H1 (cell line): Measurements from ENCODE around the gene WAC. TPM values are rescaled to one million over a fixed set of nuclear protein-coding genes. Genes with fewer than 3 reads are reported as not detected.

ENCODE experiments used
- CTCF ChIA-PET: fragments of 300-600 bp; sonication (Branson Sonifier 250); formaldehyde crosslinking; loops from one replicate; lab custom pipeline; 2021; ENCODE audit not compliant: partially characterized antibody; lab: Charles Lee
- POLR2A ChIA-PET: fragments of 300-600 bp; sonication (Branson Sonifier 250); formaldehyde crosslinking; loops from one replicate; lab custom pipeline; 2021; ENCODE audit warnings: inconsistent platforms; ENCODE audit not compliant: partially characterized antibody; lab: Charles Lee
- DNase-seq, 2 experiments: peaks; one replicate each; pipeline versions ENCODE4 v3.0.0 to v3.0.0-alpha.2; 2010 to 2022; ENCODE audit warnings: low spot score in 2 of 2, low read depth in 1 of 2, mixed read lengths in 1 of 2
- FAIRE-seq: peaks from 2 replicates; lab custom pipeline; 2011; peaks lifted over from hg19 to GRCh38; lab: Jason Lieb, UNC
- H2AFZ ChIP-seq: 2 replicates; pipeline ENCODE4 v1.8.1; 2012; ENCODE audit warnings: low read length, inconsistent platforms
- H2AK5ac ChIP-seq: 2 replicates; pipeline ENCODE4 v1.6.1; 2013; ENCODE audit warnings: low read depth, low read length
- H2BK120ac ChIP-seq: replicated peaks from 2 replicates; pipeline ENCODE3; 2013; ENCODE audit warnings: low read depth, low read length, inconsistent platforms
- H2BK12ac ChIP-seq: 2 replicates; pipeline ENCODE4 v1.6.1; 2013; ENCODE audit warnings: low read depth, low read length
- H2BK15ac ChIP-seq: 2 replicates; pipeline ENCODE4 v1.6.1; 2013; ENCODE audit warnings: low read length
- H2BK20ac ChIP-seq: 2 replicates; pipeline ENCODE4 v1.6.1; 2013; ENCODE audit warnings: low read length
- H2BK5ac ChIP-seq: 2 replicates; pipeline ENCODE4 v1.6.1; 2013; ENCODE audit warnings: low read depth, low read length
- H3K14ac ChIP-seq: 2 replicates; pipeline ENCODE4 v1.6.1; 2013; ENCODE audit warnings: inconsistent platforms; ENCODE audit not compliant: insufficient read length
- H3K18ac ChIP-seq: 2 replicates; pipeline ENCODE4 v1.6.1; 2013; ENCODE audit warnings: low read length; ENCODE audit errors: extremely low read depth
- H3K23ac ChIP-seq: 2 replicates; pipeline ENCODE4 v1.6.1; 2013; ENCODE audit warnings: inconsistent platforms; ENCODE audit not compliant: insufficient read length
- H3K23me2 ChIP-seq: 2 replicates; pipeline ENCODE4 v1.6.1; 2013; ENCODE audit warnings: low read depth, low read length
- H3K27ac ChIP-seq: 2 replicates; pipeline ENCODE4 v1.6.1; 2011; ENCODE audit warnings: low read depth, low read length, inconsistent platforms
- H3K27me3 ChIP-seq, 4 experiments: replicated peaks in 1 of 4; 1 replicate in 1 of 4; 2 replicates in 3 of 4; pipeline versions ENCODE4 v1.6.1 to v1.8.1; 2011 to 2013; ENCODE audit warnings: low read length in 3 of 4, mild to moderate bottlenecking in 3 of 4, inconsistent platforms in 2 of 4, mixed read lengths in 2 of 4, moderate library complexity in 1 of 4; ENCODE audit not compliant: control insufficient read depth in 3 of 4, insufficient read depth in 3 of 4; ENCODE audit errors: extremely low read depth in 1 of 4
- H3K36me3 ChIP-seq, 4 experiments: 2 replicates each; pipeline versions ENCODE4 v1.6.1 to v1.8.1; 2011 to 2013; ENCODE audit warnings: mild to moderate bottlenecking in 4 of 4, low read length in 3 of 4, moderate library complexity in 2 of 4, control low read depth in 1 of 4, inconsistent platforms in 1 of 4; ENCODE audit not compliant: insufficient read depth in 4 of 4, control insufficient read depth in 2 of 4
- H3K4ac ChIP-seq: replicated peaks from 2 replicates; pipeline ENCODE3; 2013; ENCODE audit warnings: low read length, low read depth, mixed read lengths, inconsistent platforms; ENCODE audit not compliant: insufficient read length
- H3K4me1 ChIP-seq, 4 experiments: replicated peaks in 1 of 4; 1 replicate in 1 of 4; 2 replicates in 3 of 4; pipeline versions ENCODE4 v1.6.1 to v1.8.1; 2011 to 2013; ENCODE audit warnings: low read length in 3 of 4, inconsistent platforms in 2 of 4, mixed read lengths in 1 of 4; ENCODE audit not compliant: insufficient read depth in 4 of 4, control insufficient read depth in 3 of 4
- H3K4me2 ChIP-seq, 2 experiments: 2 replicates each; pipeline versions ENCODE4 v1.6.1 to v1.8.1; 2011 to 2013; ENCODE audit warnings: low read depth in 2 of 2, low read length in 2 of 2, control low read depth in 1 of 2, inconsistent platforms in 1 of 2, mild to moderate bottlenecking in 1 of 2; ENCODE audit not compliant: insufficient read depth in 1 of 2
- H3K4me3 ChIP-seq, 4 experiments: fragments of 200-600, 300-600 bp in 1 of 4; sonication (generic), shearing (Covaris generic), sonication (Bioruptor Twin) in 1 of 4; 2 replicates each; pipeline versions ENCODE4 v1.5.1 to v1.8.1; 2011 to 2016; ENCODE audit warnings: low read length in 4 of 4, low read depth in 3 of 4, control low read depth in 2 of 4, inconsistent platforms in 2 of 4, mild to moderate bottlenecking in 2 of 4, mixed read lengths in 1 of 4, moderate library complexity in 1 of 4; ENCODE audit not compliant: insufficient read depth in 2 of 4; ENCODE audit errors: extremely low read depth in 1 of 4
- H3K56ac ChIP-seq: replicated peaks from 2 replicates; pipeline ENCODE3; 2013; ENCODE audit warnings: low read depth, mild to moderate bottlenecking, mixed read lengths, low read length, inconsistent platforms; ENCODE audit not compliant: insufficient read length
- H3K79me1 ChIP-seq: 2 replicates; pipeline ENCODE4 v1.6.1; 2013; ENCODE audit warnings: low read depth, low read length, control low read depth
- H3K79me2 ChIP-seq, 2 experiments: 2 replicates each; pipeline versions ENCODE4 v1.6.1 to v1.8.1; 2012 to 2013; ENCODE audit warnings: low read length in 2 of 2, mild to moderate bottlenecking in 2 of 2, inconsistent platforms in 1 of 2; ENCODE audit not compliant: insufficient read depth in 2 of 2, control insufficient read depth in 1 of 2
- H3K9ac ChIP-seq, 4 experiments: replicated peaks in 1 of 4; 1 replicate in 1 of 4; 2 replicates in 3 of 4; pipeline versions ENCODE4 v1.6.1 to v1.8.1; 2011 to 2013; ENCODE audit warnings: low read depth in 3 of 4, low read length in 3 of 4, control low read depth in 2 of 4, mild to moderate bottlenecking in 2 of 4, moderate library complexity in 2 of 4, inconsistent platforms in 1 of 4; ENCODE audit errors: extremely low read depth in 1 of 4
- H3K9me3 ChIP-seq, 2 experiments: 2 replicates each; pipeline versions ENCODE4 v1.6.1 to v1.8.1; 2012 to 2013; ENCODE audit warnings: mild to moderate bottlenecking in 2 of 2, moderate library complexity in 2 of 2, control low read depth in 1 of 2, inconsistent platforms in 1 of 2, low read depth in 1 of 2, low read length in 1 of 2, mixed read lengths in 1 of 2; ENCODE audit not compliant: insufficient read depth in 2 of 2
- H4K20me1 ChIP-seq, 2 experiments: replicated peaks in 1 of 2; 2 replicates each; pipeline versions ENCODE3 to v1.8.1; 2011 to 2013; ENCODE audit warnings: inconsistent platforms in 2 of 2, low read length in 2 of 2, mild to moderate bottlenecking in 1 of 2; ENCODE audit not compliant: insufficient read depth in 2 of 2, control insufficient read depth in 1 of 2
- H4K5ac ChIP-seq: 2 replicates; pipeline ENCODE4 v1.6.1; 2013; ENCODE audit warnings: low read length, low read depth, mixed read lengths, inconsistent platforms; ENCODE audit not compliant: insufficient read length
- H4K8ac ChIP-seq: 2 replicates; pipeline ENCODE4 v1.8.0; 2013; ENCODE audit warnings: mild to moderate bottlenecking, moderate library complexity, low read length, inconsistent platforms; ENCODE audit not compliant: insufficient read depth; ENCODE audit errors: extremely low read depth
- H4K91ac ChIP-seq: replicated peaks from 2 replicates; pipeline ENCODE3; 2013; ENCODE audit warnings: low read length, mixed read lengths, inconsistent platforms; ENCODE audit not compliant: insufficient read length
- CBX8 ChIP-seq: fragments of 300-800, 300-1000 bp; sonication (generic); IDR thresholded peaks from 2 replicates; pipeline ENCODE4 v1.7.1; 2016; ENCODE audit warnings: low read depth, low read length, borderline replicate concordance
- EGR1 ChIP-seq: IDR thresholded peaks from 2 replicates; pipeline ENCODE4 v1.6.1; 2011; ENCODE audit warnings: low read depth, low read length, borderline replicate concordance
- EZH2 ChIP-seq: fragments of 200-600 bp; sonication (generic); IDR thresholded peaks from 2 replicates; pipeline ENCODE4 v1.7.1; 2012; ENCODE audit warnings: low read depth, mild to moderate bottlenecking, moderate library complexity, low read length, inconsistent platforms; ENCODE audit not compliant: severe bottlenecking
- NRF1 ChIP-seq: IDR thresholded peaks from 2 replicates; pipeline ENCODE4 v1.6.1; 2011; ENCODE audit warnings: mild to moderate bottlenecking, low read depth, low read length, improper control_type of control experiment
- POLR2AphosphoS5 ChIP-seq: IDR thresholded peaks from 2 replicates; pipeline ENCODE4 v1.6.1; 2011; ENCODE audit warnings: low read depth, low read length
- SAP30 ChIP-seq: fragments of 300-600 bp; sonication (generic); IDR thresholded peaks from 2 replicates; pipeline ENCODE4 v1.7.1; 2012; ENCODE audit warnings: low read length, moderate library complexity, mild to moderate bottlenecking, inconsistent platforms; ENCODE audit not compliant: insufficient read depth, insufficient replicate concordance
- SIX5 ChIP-seq: IDR thresholded peaks from 2 replicates; pipeline ENCODE4 v1.6.1; 2011; ENCODE audit warnings: mild to moderate bottlenecking, low read depth, low read length
- SRF ChIP-seq: IDR thresholded peaks from 2 replicates; pipeline ENCODE4 v1.6.1; 2011; ENCODE audit warnings: mild to moderate bottlenecking, low read depth, low read length, moderate library complexity
- SUZ12 ChIP-seq: fragments of 200-600 bp; sonication (generic); IDR thresholded peaks from 2 replicates; pipeline ENCODE4 v1.6.1; 2012; ENCODE audit warnings: mild to moderate bottlenecking, inconsistent platforms, low read length, moderate library complexity, mixed read lengths
- TAF7 ChIP-seq: optimal IDR thresholded peaks from 2 replicates; pipeline ENCODE3; 2011; ENCODE audit warnings: low read depth, mild to moderate bottlenecking, inconsistent platforms, low read length, moderate library complexity, borderline replicate concordance
- TCF12 ChIP-seq: IDR thresholded peaks from 2 replicates; pipeline ENCODE4 v1.6.1; 2011; ENCODE audit warnings: low read depth, mild to moderate bottlenecking, low read length
- TEAD4 ChIP-seq: IDR thresholded peaks from 2 replicates; pipeline ENCODE4 v1.6.1; 2012; ENCODE audit warnings: low read depth, low read length, inconsistent platforms, mixed read lengths
- WGBS, 2 experiments: shearing (Covaris generic) in 1 of 2; methylation state at CpG; one replicate each; pipeline versions ENCODE4 v1.1.6 to v1.1.7; 2013 to 2015; ENCODE audit warnings: low lambda C conversion rate in 2 of 2, mixed read lengths in 2 of 2, inconsistent platforms in 1 of 2, low coverage in 1 of 2, missing lambda C conversion rate in 1 of 2; ENCODE audit not compliant: insufficient replicate concordance in 2 of 2, insufficient coverage in 1 of 2, insufficient read length in 1 of 2; ENCODE audit errors: extremely low coverage in 1 of 2, missing lambda C conversion rate in 1 of 2; 5-methylcytosine and 5-hydroxymethylcytosine counted together
- polyA plus RNA-seq, 7 experiments: library from polyadenylated mRNA; depleted of rRNA in 3 of 7; stranded (reverse) in 5 of 7; unstranded in 2 of 7; fragments of >200 nt in 5 of 7; fragments of 200-250 nt in 2 of 7; gene quantifications; 1 replicate in 5 of 7; 2 replicates in 1 of 7; 4 replicates in 1 of 7; pipeline versions ENCODE4 v1.2.1 to v1.2.3, GENCODE V29; 2011 to 2013; ENCODE audit warnings: missing spikeins in 2 of 7, mixed read lengths in 2 of 7
- total RNA-seq: library from RNA; stranded (reverse); fragmentation: NEBNext Ultra II Directional; extraction: Animal tissue kit (Norgen Biotek cat#: 25700); gene quantifications from 2 replicates; pipeline ENCODE4 v1.2.1, GENCODE V29; 2021

Gene WAC
- total and polyA plus RNA-seq, 2 of the 8 experiments (the other 6 are each of a cell fraction or from before 2014, with no cell fraction given): 72.9 to 128 TPM

GRCh38 chr10:28619455-28619854 is 86.5 kb downstream of the WAC start:
- no peak overlapping the region for H3K9ac ChIP-seq
- no peak overlapping the region; the same call in 1 of the 2 replicates for H4K8ac ChIP-seq
- H3K14ac ChIP-seq: no peak overlapping the region
- no peak overlapping the region for H2BK12ac ChIP-seq
- H3K4me3 ChIP-seq: no peak overlapping the region
- no peaks in the 10 kb centered on the region for H3K79me2 ChIP-seq
- H3K9me3 ChIP-seq: no peaks in the 10 kb centered on the region
- DNase-seq: no peak
- no peak overlapping the region for H4K5ac ChIP-seq
- FAIRE-seq: no peak
- no peak overlapping the region for H2BK5ac ChIP-seq
- H2BK15ac ChIP-seq: no peak overlapping the region
- H2BK120ac ChIP-seq: no peak overlapping the region
- H2AFZ ChIP-seq: no peak overlapping the region
- POLR2A ChIA-PET: interaction anchor here (1.7 kb wide), 1 partner anchor 10 kb away, joined by 6 read pairs; no protein-coding TSS in a partner anchor
- no peaks in the 10 kb centered on the region for H3K23me2 ChIP-seq
- H4K91ac ChIP-seq: no peak overlapping the region
- CTCF ChIA-PET: interaction anchor here (0.6 to 0.9 kb wide), 4 partner anchors 11 to 1081 kb away, joined by 3 to 4 read pairs (median 4); no protein-coding TSS in a partner anchor
- no peak overlapping the region for H3K4ac ChIP-seq
- no peak overlapping the region for H3K27ac ChIP-seq
- H3K79me1 ChIP-seq: no peaks in the 10 kb centered on the region
- H3K4me2 ChIP-seq: no peak overlapping the region
- no peak overlapping the region for H2AK5ac ChIP-seq
- 93% methylated on average over 4 of the region's 4 CpGs; no CpG with 5 or more reads in 1 of the 2 experiments for WGBS, 2 experiments
- TF ChIP-seq POLR2AphosphoS5 (no peak), TAF7 (no peak), SUZ12 (no peak), CBX8 (no peak), SIX5 (no peak), EZH2 (no peak), TCF12 (no peak), NRF1 (no peak), SRF (no peak), TEAD4 (no peak), EGR1 (no peak), SAP30 (no peak)
- TF ChIP-seq, all 59 proteins: peak for 0
- Histone ChIP-seq H3K36me3 (peaks cover 11 to 70% (median 37%) of the 10 kb centered on the region in 4 experiments), H3K56ac (no peak overlapping the region), H4K20me1 (peaks cover 0 to 4% of the 10 kb centered on the region in 2 experiments), H3K18ac (no peak overlapping the region), H3K27me3 (no peaks in the 10 kb centered on the region), H3K23ac (no peak overlapping the region), H3K4me1 (no peaks in the 10 kb centered on the region), H2BK20ac (no peak overlapping the region)
